GM23248 (cell line): ENCODE data around the gene BRAF. TPM values are rescaled to one million over a fixed set of nuclear protein-coding genes. Genes with fewer than 3 reads are reported as not detected.

Experiments
- DNase-seq: peaks from one replicate; pipeline ENCODE4 v3.0.0-alpha.2; 2015
- H2AFZ ChIP-seq: fragments of 200-600 bp; sonication (generic); 2 replicates; pipeline ENCODE4 v1.6.1; 2016; ENCODE audit warnings: antibody characterized with exemption
- H3F3A ChIP-seq: fragments of 200-600 bp; sonication (generic); 2 replicates; pipeline ENCODE4 v1.6.1; 2016; ENCODE audit warnings: mild to moderate bottlenecking, antibody characterized with exemption, mixed run types; ENCODE audit not compliant: insufficient read depth
- H3K27ac ChIP-seq: fragments of 200-600 bp; sonication (generic); 2 replicates; pipeline ENCODE4 v1.5.1; 2016; ENCODE audit warnings: mild to moderate bottlenecking
- H3K27me3 ChIP-seq: fragments of 200-600 bp; sonication (generic); replicated peaks from 2 replicates; pipeline ENCODE4 v1.6.1; 2016; ENCODE audit warnings: mild to moderate bottlenecking; ENCODE audit not compliant: insufficient read depth
- H3K36me3 ChIP-seq: fragments of 200-600 bp; sonication (generic); 2 replicates; pipeline ENCODE4 v1.6.1; 2016; ENCODE audit warnings: low read depth, mild to moderate bottlenecking
- H3K4me1 ChIP-seq: fragments of 200-600 bp; sonication (generic); 2 replicates; pipeline ENCODE4 v1.6.1; 2016; ENCODE audit warnings: mild to moderate bottlenecking; ENCODE audit not compliant: insufficient read depth
- H3K4me2 ChIP-seq: fragments of 200-600 bp; sonication (generic); one replicate; pipeline ENCODE4 v1.6.1; 2016; ENCODE audit warnings: mild to moderate bottlenecking; ENCODE audit not compliant: unreplicated experiment
- H3K4me3 ChIP-seq: fragments of 200-600 bp; sonication (generic); 2 replicates; pipeline ENCODE4 v1.5.1; 2016; ENCODE audit warnings: mild to moderate bottlenecking
- H3K79me2 ChIP-seq: fragments of 200-600 bp; sonication (generic); 2 replicates; pipeline ENCODE4 v1.6.1; 2016; ENCODE audit warnings: mild to moderate bottlenecking; ENCODE audit not compliant: insufficient read depth
- H3K9ac ChIP-seq: fragments of 200-600 bp; sonication (generic); 2 replicates; pipeline ENCODE4 v1.6.1; 2016; ENCODE audit warnings: mild to moderate bottlenecking
- H3K9me2 ChIP-seq: fragments of 200-600 bp; sonication (generic); 2 replicates; pipeline ENCODE4 v1.6.1; 2016; ENCODE audit warnings: mixed run types, mild to moderate bottlenecking, moderate library complexity; ENCODE audit not compliant: insufficient read depth
- H3K9me3 ChIP-seq: fragments of 200-600 bp; sonication (generic); one replicate; pipeline ENCODE4 v1.6.1; 2017; ENCODE audit warnings: low read depth
- H4K20me1 ChIP-seq: fragments of 200-600 bp; sonication (generic); 2 replicates; pipeline ENCODE4 v1.6.0; 2016; ENCODE audit not compliant: insufficient read depth
- EZH2 ChIP-seq: fragments of 200-600 bp; sonication (generic); IDR thresholded peaks from 2 replicates; pipeline ENCODE4 v1.6.1; 2018; ENCODE audit warnings: antibody characterized with exemption, mild to moderate bottlenecking; ENCODE audit not compliant: insufficient read depth, poor library complexity, severe bottlenecking
- EZH2phosphoT487 ChIP-seq: fragments of 200-600 bp; sonication (generic); IDR thresholded peaks from 2 replicates; pipeline ENCODE4 v1.6.1; 2018; ENCODE audit warnings: antibody characterized with exemption, moderate library complexity, mild to moderate bottlenecking, low read depth; ENCODE audit not compliant: insufficient read depth
- WGBS, 2 experiments: methylation state at CpG; one replicate each; pipeline ENCODE4 v1.1.6; 2015 to 2017; ENCODE audit warnings: low lambda C conversion rate in 2 of 2, low coverage in 1 of 2; ENCODE audit errors: missing lambda C conversion rate in 2 of 2; 5-methylcytosine and 5-hydroxymethylcytosine counted together
- in situ Hi-C: fragments of 300-500 bp; cut with MboI; formaldehyde crosslinking; loops from 2 replicates; pipeline ENCODE4 v1.15.0; 2020
- polyA plus RNA-seq: library from polyadenylated mRNA; unstranded; fragments of >200 nt; fragmentation: Nextera tagmentation; extraction: Ambion mirVana; gene quantifications from 2 replicates; pipeline ENCODE4 v1.2.1, GENCODE V29; 2016
- total RNA-seq: library from RNA; depleted of rRNA; stranded (reverse); fragments of >200 nt; shearing (Covaris generic); gene quantifications from 2 replicates; pipeline ENCODE4 v1.2.3, GENCODE V29; 2014

Gene BRAF
- total and polyA plus RNA-seq, 2 experiments from 2014 or later = 5.8 to 11.0 TPM

DNA sequence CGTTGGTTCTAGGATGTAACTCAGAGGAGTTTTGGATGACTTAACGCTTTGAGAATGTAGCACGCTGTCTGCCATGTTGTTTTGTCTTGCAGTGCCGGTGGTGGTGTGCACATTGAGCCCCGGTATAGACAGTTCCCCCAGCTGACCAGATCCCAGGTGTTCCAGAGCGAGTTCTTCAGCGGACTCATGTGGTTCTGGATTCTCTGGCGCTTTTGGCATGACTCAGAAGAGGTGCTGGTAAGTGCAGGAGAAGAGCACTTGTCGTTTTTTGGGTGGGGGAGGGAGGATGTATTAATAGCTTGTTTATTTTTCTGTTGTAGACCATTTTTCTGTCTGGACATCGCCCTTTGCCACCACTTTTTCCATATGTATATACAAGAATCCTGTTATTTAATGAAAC, 222.0 kb downstream of the BRAF start:
- H3K27me3 ChIP-seq = no peaks in the 10 kb centered on the region
- in situ Hi-C loops = no loop called here
- H3K36me3 ChIP-seq = peaks cover 21% of the 10 kb centered on the region; the same call in 1 of the 2 replicates
- no peaks in the 10 kb centered on the region for H3F3A ChIP-seq
- H3K4me1 ChIP-seq = no peaks in the 10 kb centered on the region
- no peak overlapping the region for H3K4me2 ChIP-seq
- H2AFZ ChIP-seq = no peak overlapping the region
- 89 to 91% methylated on average over 10 of the region's 10 CpGs for WGBS, 2 experiments
- H4K20me1 ChIP-seq = no peaks in the 10 kb centered on the region
- no peaks in the 10 kb centered on the region for H3K9me3 ChIP-seq
- H3K79me2 ChIP-seq = peaks cover 73% of the 10 kb centered on the region
- TF ChIP-seq EZH2phosphoT487 (no peak), EZH2 (no peak)
- DNase-seq = no peak
- H3K9ac ChIP-seq = no peak overlapping the region
- H3K9me2 ChIP-seq = no peaks in the 10 kb centered on the region
- no peak overlapping the region for H3K27ac ChIP-seq
- no peak overlapping the region for H3K4me3 ChIP-seq

GRCh38 chr7:140698477-140698876, 226.3 kb downstream of the BRAF start:
- in situ Hi-C loops = no loop called here
- peak overlapping the region; percentile 85 for H3K4me2 ChIP-seq

GRCh38 chr7:140697447-140698143, 227.1 kb downstream of the BRAF start:
- H3K79me2 ChIP-seq = peaks cover 55% of the 10 kb centered on the region
- peak; percentile 81 for DNase-seq
- H2AFZ ChIP-seq = peak overlapping the region; percentile 78
- peaks cover 6% of the 10 kb centered on the region; the same call in 1 of the 2 replicates for H3K4me1 ChIP-seq
- in situ Hi-C loops = no loop called here
- no peaks in the 10 kb centered on the region for H3K9me3 ChIP-seq
- no peaks in the 10 kb centered on the region for H3K27me3 ChIP-seq
- H3K4me2 ChIP-seq = peak overlapping the region; percentile 85
- H3K4me3 ChIP-seq = peak overlapping the region; percentile 82
- peak overlapping the region; percentile 87 for H3K27ac ChIP-seq
- TF ChIP-seq EZH2phosphoT487 (no peak), EZH2 (no peak)
- H4K20me1 ChIP-seq = no peaks in the 10 kb centered on the region
- H3K36me3 ChIP-seq = no peaks in the 10 kb centered on the region
- H3K9ac ChIP-seq = peak overlapping the region; percentile 90
- H3K9me2 ChIP-seq = no peaks in the 10 kb centered on the region
- peaks cover 5% of the 10 kb centered on the region; the same call in 1 of the 2 replicates for H3F3A ChIP-seq
- WGBS, 2 experiments = 22 to 27% methylated on average over 22 to 24 of the region's 24 CpGs

More at GRCh38 chr7:140698477-140698876, 226.3 kb downstream of the BRAF start:
- no peaks in the 10 kb centered on the region for H3K36me3 ChIP-seq
- H3K4me1 ChIP-seq = peaks cover 6% of the 10 kb centered on the region; the same call in 1 of the 2 replicates
- H3K4me3 ChIP-seq = peak overlapping the region; percentile 82
- no peak overlapping the region for H3K27ac ChIP-seq
- 97 to 98% methylated on average over 8 of the region's 8 CpGs for WGBS, 2 experiments
- no peaks in the 10 kb centered on the region for H3K27me3 ChIP-seq
- no peak overlapping the region; the same call in 1 of the 2 replicates for H3K9ac ChIP-seq
- no peaks in the 10 kb centered on the region for H3K9me2 ChIP-seq
- no peak for DNase-seq
- H3K79me2 ChIP-seq = peaks cover 63% of the 10 kb centered on the region
- no peak for TF ChIP-seq EZH2
- TF ChIP-seq EZH2phosphoT487 = no peak
- no peaks in the 10 kb centered on the region for H4K20me1 ChIP-seq
- H2AFZ ChIP-seq = no peak overlapping the region
- no peaks in the 10 kb centered on the region for H3K9me3 ChIP-seq
- peaks cover 5% of the 10 kb centered on the region; the same call in 1 of the 2 replicates for H3F3A ChIP-seq

- peaks cover 6% of the 10 kb centered on the region; the same call in 1 of the 2 replicates for H3K4me1 ChIP-seq
- peak; percentile 90 for DNase-seq
- H3F3A ChIP-seq = peaks cover 5% of the 10 kb centered on the region; the same call in 1 of the 2 replicates
- in situ Hi-C loops = no loop called here
- H3K79me2 ChIP-seq = peaks cover 47% of the 10 kb centered on the region
- peak within 1 kb of the TSS; percentile 82 for H3K4me3 ChIP-seq
- no peaks in the 10 kb centered on the region for H3K27me3 ChIP-seq
- H3K9me3 ChIP-seq = no peaks in the 10 kb centered on the region
- H3K9me2 ChIP-seq = no peaks in the 10 kb centered on the region
- no peaks in the 10 kb centered on the region for H4K20me1 ChIP-seq
- no peak for TF ChIP-seq EZH2phosphoT487
- no peak for TF ChIP-seq EZH2
- H3K36me3 ChIP-seq = no peaks in the 10 kb centered on the region
- H3K9ac ChIP-seq = peak within 1 kb of the TSS; percentile 90
- H2AFZ ChIP-seq = peak within 1 kb of the TSS; percentile 78
- peak within 1 kb of the TSS; percentile 85 for H3K4me2 ChIP-seq
- 0 to 2% methylated on average over 60 to 76 of the region's 82 CpGs for WGBS, 2 experiments
- peak within 1 kb of the TSS; percentile 87 for H3K27ac ChIP-seq
These were observed 227.9 kb downstream of the BRAF start, which contains the start of gene NDUFB2 for GRCh38 chr7:140696680-140697446. Gene NDUFB2, plus strand, starts transcription at chr7:140696708. Its CDS starts 37 bp downstream, at chr7:140696745.
